SU-DHL-6 (cell line): ENCODE results near the gene RAD23B.

Source experiments
- EZH2phosphoT487 ChIP-seq: fragments of 200-600 bp; sonication (generic), shearing (Covaris generic); conservative IDR thresholded peaks from 2 replicates; pipeline ENCODE4 v1.6.1; 2018; ENCODE audit warnings: mild to moderate bottlenecking, antibody characterized with exemption, low read length, moderate library complexity, mixed read lengths
- TF ChIP-seq, protein P1 (sequence below): fragments of 200-600 bp; sonication (generic); IDR thresholded peaks from one replicate; pipeline ENCODE4 v1.5.1; 2017; ENCODE audit warnings: antibody characterized with exemption, mild to moderate bottlenecking, low read length, moderate library complexity; ENCODE audit not compliant: insufficient read depth, poor library complexity, severe bottlenecking

DNA sequence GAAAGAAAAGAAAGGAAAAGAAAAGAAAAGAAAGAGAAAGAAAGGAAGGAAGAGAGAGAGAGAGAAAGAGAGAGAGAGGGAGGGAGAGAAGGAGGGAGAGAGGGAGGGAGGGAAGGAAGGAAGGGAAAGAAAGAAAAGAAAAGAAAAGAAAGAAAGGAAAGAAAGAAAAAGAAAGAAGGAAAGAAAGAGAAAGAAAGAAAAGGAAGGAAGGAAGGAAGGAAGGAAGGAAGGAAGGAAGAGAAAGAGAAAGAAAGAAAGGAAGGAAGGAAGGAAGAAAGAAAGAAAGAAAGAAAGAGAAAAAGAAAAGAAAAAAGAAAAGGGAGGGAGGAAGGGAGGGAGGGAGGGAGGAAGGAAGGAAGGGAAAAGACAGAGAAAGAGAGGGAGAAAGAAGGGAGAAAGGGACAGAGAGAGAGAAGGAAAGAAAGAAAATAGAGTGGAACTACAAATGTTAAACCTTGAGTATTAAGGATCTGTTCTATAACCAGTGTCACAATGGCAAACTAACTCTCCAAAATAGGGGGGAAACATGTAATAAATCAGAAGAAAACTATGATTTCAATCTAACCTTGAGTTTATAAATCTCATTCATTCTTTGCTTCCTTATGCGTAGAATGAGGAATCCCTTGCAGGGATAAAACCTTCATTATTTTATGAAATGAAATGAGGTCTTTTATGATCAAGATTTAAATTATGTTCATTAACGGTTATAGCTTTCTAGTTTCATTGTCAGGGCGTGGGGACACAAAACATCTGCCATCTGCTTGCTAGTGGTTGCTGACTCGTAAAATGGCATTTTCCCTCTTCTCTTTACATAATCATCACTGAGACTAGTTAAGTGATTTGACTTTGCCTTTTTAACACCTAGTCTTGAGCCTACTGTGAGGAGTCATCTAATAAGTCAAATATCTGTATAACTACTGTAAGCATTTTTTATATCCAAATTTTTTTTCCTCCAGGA lies 40.7 kb upstream of the RAD23B start:
- TF ChIP-seq, protein P1, sequence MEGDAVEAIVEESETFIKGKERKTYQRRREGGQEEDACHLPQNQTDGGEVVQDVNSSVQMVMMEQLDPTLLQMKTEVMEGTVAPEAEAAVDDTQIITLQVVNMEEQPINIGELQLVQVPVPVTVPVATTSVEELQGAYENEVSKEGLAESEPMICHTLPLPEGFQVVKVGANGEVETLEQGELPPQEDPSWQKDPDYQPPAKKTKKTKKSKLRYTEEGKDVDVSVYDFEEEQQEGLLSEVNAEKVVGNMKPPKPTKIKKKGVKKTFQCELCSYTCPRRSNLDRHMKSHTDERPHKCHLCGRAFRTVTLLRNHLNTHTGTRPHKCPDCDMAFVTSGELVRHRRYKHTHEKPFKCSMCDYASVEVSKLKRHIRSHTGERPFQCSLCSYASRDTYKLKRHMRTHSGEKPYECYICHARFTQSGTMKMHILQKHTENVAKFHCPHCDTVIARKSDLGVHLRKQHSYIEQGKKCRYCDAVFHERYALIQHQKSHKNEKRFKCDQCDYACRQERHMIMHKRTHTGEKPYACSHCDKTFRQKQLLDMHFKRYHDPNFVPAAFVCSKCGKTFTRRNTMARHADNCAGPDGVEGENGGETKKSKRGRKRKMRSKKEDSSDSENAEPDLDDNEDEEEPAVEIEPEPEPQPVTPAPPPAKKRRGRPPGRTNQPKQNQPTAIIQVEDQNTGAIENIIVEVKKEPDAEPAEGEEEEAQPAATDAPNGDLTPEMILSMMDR, result no peak
- no peak for TF ChIP-seq EZH2phosphoT487
